Muscle layer of colon (tissue), 2 donors: Measurements from ENCODE around the gene SEMG2.

Experiments
- H3K27ac ChIP-seq: one replicate; pipeline ENCODE4 v1.7.0; 2013; ENCODE audit warnings: low read depth, mild to moderate bottlenecking, low read length, moderate library complexity
- H3K27me3 ChIP-seq, 2 donors: one replicate each; pipeline ENCODE4 v1.7.0; 2013; ENCODE audit warnings: low read length in 2 of 2, mild to moderate bottlenecking in 2 of 2; ENCODE audit not compliant: insufficient read depth in 2 of 2, control insufficient read depth in 1 of 2
- H3K36me3 ChIP-seq: one replicate; pipeline ENCODE4 v1.7.0; 2013; ENCODE audit warnings: mild to moderate bottlenecking, low read length; ENCODE audit not compliant: insufficient read depth
- H3K4me1 ChIP-seq: one replicate; pipeline ENCODE4 v1.7.0; 2013; ENCODE audit warnings: mild to moderate bottlenecking, low read length; ENCODE audit not compliant: insufficient read depth
- H3K4me3 ChIP-seq, 2 donors: one replicate each; pipeline ENCODE4 v1.7.0; 2013; ENCODE audit warnings: low read length in 2 of 2, low read depth in 1 of 2, mild to moderate bottlenecking in 1 of 2, moderate library complexity in 1 of 2
- H3K9ac ChIP-seq: one replicate; pipeline ENCODE4 v1.7.0; 2013; ENCODE audit warnings: low read length
- H3K9me3 ChIP-seq: one replicate; pipeline ENCODE4 v1.7.0; 2013; ENCODE audit warnings: mild to moderate bottlenecking, low read length
- donor health status: abdominal sarcoma.
- donor health status: Adenocarcinoma of cecum.

The SEMG2 gene

DNA sequence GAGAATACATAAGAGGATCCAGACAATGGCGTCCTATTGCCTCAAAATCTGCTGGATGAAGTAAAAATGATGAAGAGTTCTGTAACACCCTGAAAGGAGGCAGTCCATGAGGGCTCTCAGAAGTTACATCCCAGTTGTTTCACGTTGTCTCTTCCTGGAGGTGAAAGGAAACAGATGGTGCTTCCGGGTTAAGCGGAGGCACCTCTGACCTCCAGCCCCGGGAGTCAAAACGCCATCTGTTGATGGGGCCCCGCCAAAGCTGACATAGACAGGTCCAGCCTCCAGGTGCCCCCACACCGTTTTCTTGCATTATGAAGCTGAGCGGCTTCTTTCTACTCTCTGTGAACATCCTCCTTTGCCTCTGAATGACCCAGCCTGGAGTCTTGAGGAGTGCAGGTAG, 9.5 kb downstream of the SEMG2 start:
- Histone ChIP-seq H3K4me1 (no peaks in the 10 kb centered on the region), H3K9ac (no peak overlapping the region), H3K9me3 (peaks cover 3% of the 10 kb centered on the region), H3K4me3 (no peak overlapping the region), H3K27ac (no peak overlapping the region), H3K27me3 (no peaks in the 10 kb centered on the region), H3K36me3 (no peaks in the 10 kb centered on the region)

DNA sequence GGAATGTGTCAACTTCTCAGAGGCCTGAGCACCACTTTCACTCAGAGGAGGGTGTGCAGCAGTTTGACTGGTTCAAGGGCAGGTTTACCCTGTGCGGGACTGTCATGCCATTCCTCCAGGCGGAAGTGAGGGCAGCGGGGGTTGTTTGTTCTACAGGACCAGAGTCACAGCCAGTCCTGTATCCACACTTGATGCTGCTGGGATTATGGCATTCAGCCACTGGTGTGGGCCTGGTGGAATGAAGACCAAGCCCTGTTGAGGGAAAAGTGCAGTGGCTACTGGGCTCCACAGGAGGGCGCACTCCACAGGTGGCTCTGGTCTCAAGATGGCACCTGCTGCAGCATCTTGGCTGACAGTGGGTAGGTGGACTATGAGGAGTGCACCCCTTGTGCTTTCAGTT, 14.8 kb downstream of the SEMG2 start:
- no peak overlapping the region for H3K9ac ChIP-seq
- no peak overlapping the region for H3K27ac ChIP-seq
- no peaks in the 10 kb centered on the region for H3K36me3 ChIP-seq
- no peaks in the 10 kb centered on the region for H3K4me1 ChIP-seq
- H3K27me3 ChIP-seq = peaks cover 0 to 3% of the 10 kb centered on the region in 2 donors
- H3K9me3 ChIP-seq = peaks cover 3% of the 10 kb centered on the region
- no peak overlapping the region for H3K4me3 ChIP-seq

DNA sequence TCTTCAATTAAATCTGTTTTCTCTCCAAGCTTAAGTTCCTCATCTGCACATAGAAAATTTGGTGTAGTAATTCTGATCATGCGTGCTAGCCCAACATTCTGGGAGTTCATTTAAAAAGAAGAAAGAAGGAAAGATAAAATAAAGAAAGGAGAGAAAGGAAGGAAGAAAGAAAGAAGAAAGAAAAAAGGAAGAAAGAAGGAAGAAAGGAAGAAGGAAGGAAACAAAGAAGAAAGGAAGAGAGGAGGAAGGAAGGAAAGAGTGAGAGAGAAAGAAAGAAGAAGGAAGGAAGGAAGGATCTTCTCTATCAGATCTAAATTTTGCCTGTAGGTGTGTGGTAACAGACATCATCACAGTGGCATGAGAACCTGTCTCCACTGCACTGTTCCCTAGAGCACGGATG, 17.0 kb downstream of the SEMG2 start:
- Histone ChIP-seq H3K9ac (no peak overlapping the region), H3K27ac (no peak overlapping the region), H3K36me3 (no peaks in the 10 kb centered on the region), H3K4me3 (no peak overlapping the region), H3K4me1 (no peaks in the 10 kb centered on the region), H3K9me3 (peaks cover 3% of the 10 kb centered on the region), H3K27me3 (peaks cover 0 to 3% of the 10 kb centered on the region in 2 donors)

DNA sequence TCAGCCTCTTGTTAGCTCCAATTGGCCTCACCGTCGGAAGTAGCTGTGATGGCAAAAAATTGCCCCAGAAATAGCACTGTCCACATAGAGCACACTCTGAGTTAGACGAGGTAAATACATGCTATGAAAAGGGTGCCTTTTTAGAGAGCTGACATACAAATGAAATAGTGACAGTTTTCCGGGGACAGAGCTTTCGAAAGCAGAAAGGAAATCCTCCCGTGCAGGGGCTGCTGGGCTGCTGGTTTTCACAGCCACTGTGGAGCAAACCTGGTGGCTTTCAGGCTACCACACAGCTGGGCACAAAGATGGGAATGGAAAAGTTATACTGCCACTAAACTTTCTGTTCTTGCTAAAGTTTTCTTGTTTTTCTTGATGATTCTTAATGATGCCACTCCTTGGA, 24.9 kb downstream of the SEMG2 start:
- no peak overlapping the region for H3K9ac ChIP-seq
- H3K27me3 ChIP-seq = peaks cover 4 to 9% of the 10 kb centered on the region in 2 donors
- H3K27ac ChIP-seq = no peak overlapping the region

DNA sequence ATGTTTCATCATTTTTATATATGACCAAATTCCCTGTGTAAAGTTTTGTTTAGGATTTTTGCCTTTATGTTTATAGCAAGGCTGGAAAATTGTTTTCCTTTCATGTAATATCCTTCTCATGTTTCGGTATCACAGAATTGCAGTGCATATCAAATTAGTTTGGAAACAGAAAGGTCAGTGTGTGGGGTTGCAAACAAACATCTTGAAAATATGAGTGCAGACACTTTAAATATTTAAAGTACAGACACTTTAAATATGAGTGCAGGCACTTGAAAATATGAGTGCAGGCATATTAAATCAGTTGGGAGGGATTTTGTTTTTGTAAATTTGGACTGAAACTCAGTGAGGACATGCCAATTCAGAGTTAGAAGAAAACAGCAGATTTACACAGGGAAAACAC, 26.7 kb downstream of the SEMG2 start:
- Histone ChIP-seq H3K27ac (no peak overlapping the region), H3K9me3 (no peaks in the 10 kb centered on the region), H3K4me3 (no peak overlapping the region), H3K36me3 (no peaks in the 10 kb centered on the region), H3K4me1 (no peaks in the 10 kb centered on the region), H3K9ac (no peak overlapping the region), H3K27me3 (peaks cover 4 to 9% of the 10 kb centered on the region in 2 donors)

More for the DNA sequence above, 24.9 kb downstream of the SEMG2 start:
- Histone ChIP-seq H3K9me3 (no peaks in the 10 kb centered on the region), H3K4me1 (no peaks in the 10 kb centered on the region), H3K4me3 (no peak overlapping the region), H3K36me3 (no peaks in the 10 kb centered on the region)

DNA sequence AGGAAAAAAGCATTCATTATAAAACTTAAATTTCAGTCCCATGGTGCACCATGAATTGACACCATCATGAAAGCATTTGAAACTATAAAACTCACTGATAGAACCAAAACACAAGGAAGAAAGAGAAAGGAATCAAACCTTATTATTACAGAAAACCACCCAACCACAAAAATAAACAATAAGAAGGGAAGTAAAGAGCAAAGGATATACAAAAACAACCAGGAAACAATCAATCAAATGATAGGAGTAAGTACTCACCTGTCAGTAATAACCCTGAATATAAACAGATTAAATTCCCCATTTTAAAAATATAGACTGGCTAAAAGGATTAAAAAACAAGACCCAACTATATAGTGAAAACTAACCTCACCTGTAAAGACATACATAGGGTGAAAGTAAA, 27.4 kb downstream of the SEMG2 start:
- H3K9ac ChIP-seq = no peak overlapping the region
- no peak overlapping the region for H3K27ac ChIP-seq
- H3K27me3 ChIP-seq = peaks cover 4 to 9% of the 10 kb centered on the region in 2 donors
- no peak overlapping the region for H3K4me3 ChIP-seq
- H3K36me3 ChIP-seq = no peaks in the 10 kb centered on the region
- H3K4me1 ChIP-seq = no peaks in the 10 kb centered on the region
- H3K9me3 ChIP-seq = no peaks in the 10 kb centered on the region

DNA sequence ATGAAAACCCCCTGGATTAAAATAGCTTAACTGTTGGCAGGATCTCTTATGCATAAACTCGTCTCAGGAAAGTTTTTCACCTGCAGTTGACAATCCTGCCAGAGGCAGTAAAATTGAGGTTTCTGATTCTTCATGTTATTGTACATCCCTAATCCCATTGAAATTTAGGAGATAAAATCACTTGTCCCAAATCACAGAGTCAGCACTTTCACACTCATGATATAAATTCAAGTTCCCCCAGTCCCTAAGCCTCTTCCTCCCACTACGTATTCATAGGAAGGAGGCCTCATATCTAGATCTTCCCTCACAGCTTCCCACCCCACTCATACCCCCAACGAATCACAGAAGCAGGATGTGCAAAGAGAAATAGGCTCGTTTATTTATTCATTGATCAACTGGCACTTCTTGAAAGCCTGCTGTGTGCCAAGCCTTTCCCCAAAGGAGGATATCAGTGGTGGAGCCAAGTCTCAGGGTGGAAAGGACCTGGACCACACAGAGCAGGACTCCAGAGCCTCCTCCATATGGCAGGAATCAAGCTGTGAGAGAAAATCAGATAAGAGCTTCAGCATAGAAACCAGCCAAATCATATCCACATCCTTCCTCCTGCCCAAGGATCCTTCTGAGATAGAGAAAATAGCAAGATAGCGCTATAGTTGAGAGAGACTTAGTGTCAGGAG, 30.8 kb downstream of the SEMG2 start:
- Histone ChIP-seq H3K4me3 (no peak overlapping the region), H3K9ac (no peak overlapping the region), H3K36me3 (no peaks in the 10 kb centered on the region), H3K27ac (no peak overlapping the region), H3K27me3 (no peaks in the 10 kb centered on the region), H3K4me1 (peaks cover 4% of the 10 kb centered on the region), H3K9me3 (no peaks in the 10 kb centered on the region)

DNA sequence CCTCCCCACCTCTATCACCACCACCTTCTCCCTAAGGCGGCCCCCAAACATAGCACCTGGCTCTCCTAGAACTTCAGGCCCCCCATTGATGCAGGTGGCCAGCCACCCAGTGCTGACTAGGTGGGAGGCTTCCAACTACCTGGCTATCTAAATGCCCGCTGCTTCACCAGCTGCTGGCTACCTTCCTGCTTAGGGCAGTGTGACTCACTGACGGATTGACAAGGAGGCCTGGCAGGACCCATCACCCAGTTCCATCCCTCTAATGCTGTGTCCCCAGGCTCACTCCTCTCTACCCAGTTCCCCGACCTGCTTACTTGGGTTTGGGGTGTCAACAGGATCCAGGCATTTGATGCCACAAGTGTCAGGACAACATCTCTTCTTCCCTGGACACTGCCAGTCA, 32.1 kb downstream of the SEMG2 start:
- Histone ChIP-seq H3K36me3 (no peaks in the 10 kb centered on the region), H3K9ac (no peak overlapping the region), H3K27ac (no peak overlapping the region), H3K4me3 (no peak overlapping the region), H3K27me3 (no peaks in the 10 kb centered on the region), H3K9me3 (no peaks in the 10 kb centered on the region), H3K4me1 (peaks cover 4% of the 10 kb centered on the region)

DNA sequence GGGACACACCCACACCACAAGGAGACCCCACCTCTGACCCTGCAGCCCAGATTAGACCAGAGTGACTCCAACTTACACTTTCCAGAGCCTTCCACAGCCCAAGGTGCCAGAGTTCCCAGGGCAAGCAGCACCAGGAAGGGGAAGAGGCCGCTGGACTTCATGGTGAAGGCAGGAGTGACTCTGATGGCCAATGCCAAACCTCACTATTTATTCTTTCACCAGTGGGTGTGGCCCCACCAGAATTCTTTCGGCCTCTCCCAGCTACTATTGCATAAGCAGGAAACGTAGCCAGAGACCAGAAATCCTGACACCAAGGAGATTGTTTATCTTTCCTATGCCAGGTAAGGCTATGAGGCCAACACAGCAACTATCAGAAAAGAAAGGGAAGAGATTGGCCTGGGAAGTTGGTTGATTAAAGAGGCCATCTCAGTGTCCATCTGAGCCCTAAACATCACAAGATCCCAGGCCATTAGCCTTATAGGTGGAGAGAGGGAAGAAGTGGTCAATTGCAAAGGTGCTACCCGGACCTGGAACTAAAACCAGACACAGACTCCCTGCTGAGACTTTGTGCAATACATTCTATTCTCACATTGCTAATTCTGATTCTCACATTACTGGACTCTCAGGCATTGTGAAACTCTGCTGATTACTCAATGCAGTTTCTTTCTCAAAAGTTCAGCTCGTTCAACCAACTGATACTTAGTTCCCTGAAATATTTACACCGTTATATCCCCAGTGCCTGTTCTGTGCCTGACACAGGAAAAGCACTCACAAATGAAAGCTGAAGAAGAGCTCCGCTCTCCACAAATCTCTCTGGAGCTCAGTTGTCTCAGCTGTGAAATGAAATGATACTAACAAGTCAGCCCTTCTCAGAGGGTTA, 33.5 kb downstream of the SEMG2 start, which contains the start of gene SLPI:
SLPI (minus strand) TSS at position 182 of the 880 bp plus-strand sequence; CDS start at position 161, 21 bp downstream.
- no peaks in the 10 kb centered on the region for H3K27me3 ChIP-seq
- no peaks in the 10 kb centered on the region for H3K36me3 ChIP-seq
- H3K9ac ChIP-seq = no peak within 1 kb of the TSS
- H3K27ac ChIP-seq = no peak within 1 kb of the TSS
- H3K9me3 ChIP-seq = no peaks in the 10 kb centered on the region
- no peak within 1 kb of the TSS for H3K4me3 ChIP-seq
- H3K4me1 ChIP-seq = peaks cover 4% of the 10 kb centered on the region

DNA sequence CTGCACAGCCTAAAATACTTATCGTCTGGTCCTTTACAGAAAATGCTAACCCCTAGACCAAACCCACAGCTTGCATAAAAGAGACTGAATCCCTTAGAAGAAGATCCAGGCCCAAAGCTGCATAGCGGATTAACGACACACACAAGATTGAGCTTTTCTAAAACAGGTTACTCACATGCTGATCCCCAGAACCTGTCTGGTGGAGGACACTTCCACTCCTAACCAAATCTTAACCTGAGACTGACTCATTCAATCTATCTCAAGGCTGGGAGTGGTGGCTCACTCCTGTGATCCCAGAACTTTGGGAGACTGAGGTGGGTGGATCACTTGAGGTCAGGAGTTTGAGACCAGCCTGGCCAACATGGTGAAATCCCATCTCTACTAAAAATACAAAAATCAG, 36.0 kb downstream of the SEMG2 start:
- Histone ChIP-seq H3K27me3 (no peaks in the 10 kb centered on the region), H3K4me1 (peaks cover 4% of the 10 kb centered on the region), H3K9ac (no peak overlapping the region), H3K27ac (no peak overlapping the region), H3K4me3 (no peak overlapping the region), H3K9me3 (no peaks in the 10 kb centered on the region), H3K36me3 (no peaks in the 10 kb centered on the region)

DNA sequence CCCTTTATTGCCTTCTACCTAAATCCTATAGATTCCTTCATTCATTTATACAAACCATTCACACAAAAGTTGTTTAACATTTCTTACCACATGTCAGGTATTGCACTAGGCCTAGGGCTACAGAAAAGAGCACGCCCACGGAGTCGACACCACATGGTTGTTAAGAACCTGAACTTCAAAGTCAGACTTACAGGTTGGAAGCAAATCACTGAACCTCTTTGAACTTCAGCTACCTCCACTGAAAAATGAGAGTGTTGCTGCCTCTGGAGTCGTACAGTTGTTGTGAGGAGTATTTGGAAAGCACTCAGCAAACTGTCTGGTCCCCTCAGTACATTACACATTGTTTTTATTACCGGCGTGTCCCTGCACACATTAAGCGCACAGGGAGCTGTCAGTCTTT, 36.5 kb downstream of the SEMG2 start:
- no peaks in the 10 kb centered on the region for H3K36me3 ChIP-seq

More for the DNA sequence above, 36.5 kb downstream of the SEMG2 start:
- Histone ChIP-seq H3K9me3 (no peaks in the 10 kb centered on the region), H3K27me3 (no peaks in the 10 kb centered on the region), H3K4me3 (no peak overlapping the region), H3K9ac (no peak overlapping the region), H3K27ac (no peak overlapping the region), H3K4me1 (peaks cover 4% of the 10 kb centered on the region)
